Endothelial cell of umbilical vein (primary cell): ENCODE data around the gene TXN. TPM values are rescaled to one million over a fixed set of nuclear protein-coding genes. Genes with fewer than 3 reads are reported as not detected.

Experiments used
- BruUV-seq: library from RNA; stranded (reverse); fragments of 400-500 nt; replicated peaks from 2 replicates; lab custom pipeline; 2021; lab: Mats Ljungman, UMichigan
- CTCF ChIA-PET: fragments of 300-600, 350-600 bp; sonication (Branson Sonifier 250); formaldehyde crosslinking; loops from one replicate; lab custom pipeline; 2021; ENCODE audit warnings: antibody characterized with exemption, inconsistent platforms; lab: Charles Lee
- POLR2A ChIA-PET: fragments of 300-600, 350-600 bp; sonication (Branson Sonifier 250); formaldehyde crosslinking; loops from one replicate; lab custom pipeline; 2021; ENCODE audit warnings: antibody characterized with exemption, inconsistent platforms; lab: Charles Lee
- DNase-seq: peaks from one replicate; pipeline ENCODE4 v3.0.0-alpha.2; 2011; ENCODE audit warnings: low read depth, low spot score
- FAIRE-seq: peaks from 2 replicates; lab custom pipeline; 2011; peaks lifted over from hg19 to GRCh38; lab: Jason Lieb, UNC
- H2AFZ ChIP-seq: 2 replicates; pipeline ENCODE4 v1.6.0; 2012; ENCODE audit warnings: low read depth, low read length, control low read depth, inconsistent platforms
- H3K27ac ChIP-seq: 2 replicates; pipeline ENCODE4 v1.5.1; 2011; ENCODE audit warnings: low read depth, mild to moderate bottlenecking, control low read depth, low read length, moderate library complexity; ENCODE audit not compliant: insufficient read depth
- H3K27me3 ChIP-seq, 2 experiments: 2 replicates each; pipeline versions ENCODE4 v1.6.0 to v1.6.1; 2011; ENCODE audit warnings: low read length in 2 of 2, mixed read lengths in 1 of 2; ENCODE audit not compliant: control insufficient read depth in 2 of 2, insufficient read depth in 2 of 2
- H3K36me3 ChIP-seq, 2 experiments: 2 replicates in 1 of 2; 3 replicates in 1 of 2; pipeline ENCODE4 v1.5.1; 2011; ENCODE audit warnings: low read length in 2 of 2, mild to moderate bottlenecking in 1 of 2, moderate library complexity in 1 of 2; ENCODE audit not compliant: control insufficient read depth in 2 of 2, insufficient read depth in 2 of 2; ENCODE audit errors: extremely low read depth in 1 of 2
- H3K4me1 ChIP-seq: 3 replicates; pipeline ENCODE4 v1.5.1; 2011; ENCODE audit warnings: mild to moderate bottlenecking, low read length; ENCODE audit not compliant: control insufficient read depth, insufficient read depth; ENCODE audit errors: extremely low read depth
- H3K4me2 ChIP-seq: 2 replicates; pipeline ENCODE4 v1.6.1; 2011; ENCODE audit warnings: low read length, control low read depth, mixed read lengths; ENCODE audit not compliant: insufficient read depth
- H3K4me3 ChIP-seq, 3 experiments: fragments of 200-600 bp in 1 of 3; sonication (generic), shearing (Covaris generic) in 1 of 3; replicated peaks in 1 of 3; 2 replicates each; pipeline ENCODE4 v1.5.1; 2011 to 2016; ENCODE audit warnings: control low read depth in 3 of 3, low read length in 3 of 3, mild to moderate bottlenecking in 2 of 3, inconsistent platforms in 1 of 3, low read depth in 1 of 3, moderate library complexity in 1 of 3; ENCODE audit not compliant: insufficient read depth in 1 of 3
- H3K79me2 ChIP-seq: 2 replicates; pipeline ENCODE4 v1.6.0; 2012; ENCODE audit warnings: low read length, inconsistent platforms; ENCODE audit not compliant: control insufficient read depth, insufficient read depth
- H3K9ac ChIP-seq: replicated peaks from 2 replicates; pipeline ENCODE3; 2011; ENCODE audit warnings: low read length, control low read depth; ENCODE audit not compliant: insufficient read depth; ENCODE audit errors: extremely low read depth
- H3K9me1 ChIP-seq: replicated peaks from 3 replicates; pipeline ENCODE4 v1.6.0; 2011; ENCODE audit warnings: mild to moderate bottlenecking, low read length; ENCODE audit not compliant: control insufficient read depth, insufficient read depth; ENCODE audit errors: extremely low read depth
- H3K9me3 ChIP-seq: replicated peaks from 2 replicates; pipeline ENCODE4 v1.5.1; 2012; ENCODE audit warnings: low read length, inconsistent platforms; ENCODE audit not compliant: control insufficient read depth, insufficient read depth
- H4K20me1 ChIP-seq: replicated peaks from 2 replicates; pipeline ENCODE3; 2011; ENCODE audit warnings: mild to moderate bottlenecking, low read length; ENCODE audit not compliant: control insufficient read depth, insufficient read depth; ENCODE audit errors: extremely low read depth
- FOS ChIP-seq: IDR thresholded peaks from 2 replicates; pipeline ENCODE4 v1.6.1; 2011; ENCODE audit warnings: mild to moderate bottlenecking, low read length, moderate library complexity, borderline replicate concordance; ENCODE audit not compliant: insufficient read depth
- GATA2 ChIP-seq: IDR thresholded peaks from 2 replicates; pipeline ENCODE4 v1.7.0; 2011; ENCODE audit warnings: low read depth, mild to moderate bottlenecking, moderate library complexity, mixed read lengths, low read length; ENCODE audit not compliant: insufficient read length, insufficient read depth
- JUN ChIP-seq: IDR thresholded peaks from 2 replicates; pipeline ENCODE4 v1.6.1; 2011; ENCODE audit warnings: borderline replicate concordance, low read depth; ENCODE audit not compliant: insufficient read length, insufficient read depth
- MYC ChIP-seq: IDR thresholded peaks from one replicate; pipeline ENCODE4 v1.6.1; 2011; ENCODE audit warnings: mild to moderate bottlenecking, low read depth, low read length
- POLR2A ChIP-seq: IDR thresholded peaks from 2 replicates; pipeline ENCODE4 v1.6.1; 2012; ENCODE audit warnings: low read depth, mild to moderate bottlenecking, control low read depth, low read length
- POLR2AphosphoS5 ChIP-seq: IDR thresholded peaks from 2 replicates; pipeline ENCODE4 v1.6.1; 2012; ENCODE audit warnings: low read depth, mild to moderate bottlenecking, control low read depth, low read length, moderate library complexity; ENCODE audit not compliant: insufficient read depth
- dilution Hi-C: fragments of 300-500 bp; cut with MboI; formaldehyde crosslinking; loops from one replicate; pipeline ENCODE4 v1.15.0; 2019; ENCODE audit warnings: low sequenced_read_pairs; ENCODE audit not compliant: extremely low pct_ligation_motif_present
- intact Hi-C: fragments of 100-400 bp; cut with micrococcal nuclease; formaldehyde crosslinking; loops from one replicate; pipeline ENCODE4 v1.10.0; 2022
- polyA plus RNA-seq, 4 experiments: library from polyadenylated mRNA; depleted of rRNA in 3 of 4; stranded (reverse) in 3 of 4; unstranded in 1 of 4; fragments of >200 nt; gene quantifications; 2 replicates each; pipeline versions ENCODE4 v1.2.1 to v1.2.3, GENCODE V29; 2011 to 2012; ENCODE audit warnings: missing spikeins in 1 of 4
- total RNA-seq: library from RNA; stranded (reverse); gene quantifications from 2 replicates; pipeline ENCODE4 v1.2.3, GENCODE V29; 2021
- TF ChIP-seq, protein P1 (sequence below), 2 donors: IDR thresholded peaks; 1 replicate in 1 of 2; 2 replicates in 1 of 2; pipeline ENCODE4 v1.5.1; 2011; ENCODE audit warnings: low read length in 2 of 2, mild to moderate bottlenecking in 2 of 2, moderate library complexity in 2 of 2, control low read depth in 1 of 2, inconsistent platforms in 1 of 2, low read depth in 1 of 2; ENCODE audit not compliant: insufficient read depth in 1 of 2; ENCODE audit errors: extremely low read depth in 1 of 2

The TXN gene
- total and polyA plus RNA-seq, 2 donors (not counting 3 experiments of a cell fraction or from before 2014, with no cell fraction given): 280 to 373 TPM

DNA sequence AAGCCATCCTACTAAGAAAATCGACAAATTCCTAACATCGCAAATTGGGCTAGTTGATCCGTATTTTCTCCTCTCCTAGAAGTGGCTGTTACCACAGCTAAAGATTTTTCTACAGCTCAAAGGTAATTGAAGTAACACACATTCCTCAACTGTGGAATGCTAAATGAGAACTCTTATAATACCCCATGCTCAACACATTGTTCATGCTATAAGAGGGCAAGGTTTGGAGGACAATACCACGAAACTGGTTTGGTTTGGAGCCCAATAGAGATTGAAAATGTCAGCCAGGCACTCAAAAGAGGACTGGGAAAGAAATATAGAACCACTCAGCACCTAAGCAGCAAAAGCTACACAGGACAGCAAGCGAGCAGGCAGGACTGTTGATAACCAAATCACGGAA, 10.1 kb downstream of the TXN start:
- Histone ChIP-seq H3K9me3 (no peaks in the 10 kb centered on the region), H3K79me2 (peaks cover 34% of the 10 kb centered on the region), H3K36me3 (peaks cover 7 to 12% of the 10 kb centered on the region in 2 experiments), H3K4me2 (no peak overlapping the region), H3K9ac (no peak overlapping the region), H3K4me3 (no peak overlapping the region), H3K27me3 (no peaks in the 10 kb centered on the region), H4K20me1 (no peaks in the 10 kb centered on the region), H2AFZ (no peak overlapping the region), H3K27ac (no peak overlapping the region), H3K9me1 (no peaks in the 10 kb centered on the region), H3K4me1 (no peaks in the 10 kb centered on the region)
- TF ChIP-seq FOS (no peak), POLR2AphosphoS5 (no peak), MYC (no peak), GATA2 (no peak), POLR2A (no peak), JUN (no peak)
- TF ChIP-seq, protein P1, sequence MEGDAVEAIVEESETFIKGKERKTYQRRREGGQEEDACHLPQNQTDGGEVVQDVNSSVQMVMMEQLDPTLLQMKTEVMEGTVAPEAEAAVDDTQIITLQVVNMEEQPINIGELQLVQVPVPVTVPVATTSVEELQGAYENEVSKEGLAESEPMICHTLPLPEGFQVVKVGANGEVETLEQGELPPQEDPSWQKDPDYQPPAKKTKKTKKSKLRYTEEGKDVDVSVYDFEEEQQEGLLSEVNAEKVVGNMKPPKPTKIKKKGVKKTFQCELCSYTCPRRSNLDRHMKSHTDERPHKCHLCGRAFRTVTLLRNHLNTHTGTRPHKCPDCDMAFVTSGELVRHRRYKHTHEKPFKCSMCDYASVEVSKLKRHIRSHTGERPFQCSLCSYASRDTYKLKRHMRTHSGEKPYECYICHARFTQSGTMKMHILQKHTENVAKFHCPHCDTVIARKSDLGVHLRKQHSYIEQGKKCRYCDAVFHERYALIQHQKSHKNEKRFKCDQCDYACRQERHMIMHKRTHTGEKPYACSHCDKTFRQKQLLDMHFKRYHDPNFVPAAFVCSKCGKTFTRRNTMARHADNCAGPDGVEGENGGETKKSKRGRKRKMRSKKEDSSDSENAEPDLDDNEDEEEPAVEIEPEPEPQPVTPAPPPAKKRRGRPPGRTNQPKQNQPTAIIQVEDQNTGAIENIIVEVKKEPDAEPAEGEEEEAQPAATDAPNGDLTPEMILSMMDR (IDR thresholded peaks at IDR 0.05; ENCODE audit: extremely low read depth in 1 of 2, insufficient read depth in 1 of 2, low read depth in 1 of 2, low read length in 2 of 2): no peak
- dilution Hi-C loops (no loop called here), intact Hi-C loops (no loop called here)
- no TSS peak for BruUV-seq
- ChIA-PET POLR2A (interaction anchor here (0.8 kb wide), 1 partner anchor 10 kb away, joined by 3 read pairs; the partner anchor contains the start of gene TXN), CTCF (no interaction called here)
- DNase-seq: no peak
- no peak for FAIRE-seq
